Esophagus muscularis mucosa (tissue), 4 donors: Measurements from ENCODE around the gene C3orf80. TPM values are rescaled to one million over a fixed set of nuclear protein-coding genes. Genes with fewer than 3 reads are reported as not detected.
"Not testable (repeated sequence)": the region's sequence is repeated elsewhere in the genome, so short reads cannot be mapped to it uniquely, and the experiment has no call there.

Source experiments
- DNase-seq: peaks from one replicate; pipeline ENCODE4 v3.0.0-alpha.2; 2017; ENCODE audit errors: extremely low spot score
- H3K27ac ChIP-seq, 4 donors: fragments of 200-600 bp; sonication (generic); replicated peaks in 1 of 4; 1 replicate in 3 of 4; 2 replicates in 1 of 4; pipeline ENCODE4 v1.5.1; 2016 to 2019; ENCODE audit warnings: mild to moderate bottlenecking in 1 of 4
- H3K27me3 ChIP-seq, 4 donors: fragments of 200-600 bp; sonication (generic); one replicate each; pipeline versions ENCODE4 v1.5.1 to v1.6.0; 2016 to 2019
- H3K36me3 ChIP-seq, 4 donors: fragments of 200-600 bp; sonication (generic); one replicate each; pipeline ENCODE4 v1.5.1; 2016 to 2019
- H3K4me1 ChIP-seq, 4 donors: fragments of 200-600 bp; sonication (generic); one replicate each; pipeline ENCODE4 v1.5.1; 2016 to 2019
- H3K4me3 ChIP-seq, 4 donors: fragments of 200-600 bp; sonication (generic); 1 replicate in 2 of 4; 2 replicates in 2 of 4; pipeline ENCODE4 v1.5.1; 2016 to 2019; ENCODE audit warnings: mild to moderate bottlenecking in 4 of 4, moderate library complexity in 1 of 4
- H3K9me3 ChIP-seq, 4 donors: fragments of 200-600 bp; sonication (generic); 1 replicate in 3 of 4; 2 replicates in 1 of 4; pipeline ENCODE4 v1.5.1; 2016 to 2019
- EP300 ChIP-seq: sonication (generic); formaldehyde crosslinking; IDR thresholded peaks from one replicate; pipeline ENCODE4 v1.6.1; 2017; ENCODE audit warnings: antibody characterized with exemption
- POLR2A ChIP-seq: fragments of 450-650 bp; IDR thresholded peaks from one replicate; pipeline ENCODE4 v1.6.1; 2017; ENCODE audit warnings: antibody characterized with exemption, moderate library complexity, mild to moderate bottlenecking, low read depth
- POLR2AphosphoS5 ChIP-seq, 2 donors: sonication (generic); formaldehyde crosslinking; IDR thresholded peaks; one replicate each; pipeline ENCODE4 v1.6.1; 2017; ENCODE audit warnings: antibody characterized with exemption in 2 of 2
- WGBS: methylation state at CpG from one replicate; pipeline ENCODE4 v1.1.5; 2018; 5-methylcytosine and 5-hydroxymethylcytosine counted together
- intact Hi-C: fragments of 100-400 bp; cut with DNase I; formaldehyde crosslinking; loops from one replicate; pipeline ENCODE4 v1.15.1; 2023
- total RNA-seq, 4 donors: library from RNA; depleted of rRNA; stranded (reverse); fragments of >200 nt; gene quantifications; one replicate each; pipeline versions ENCODE4 v1.1.0 to v1.2.1, GENCODE V29; 2016
- TF ChIP-seq, protein P1 (sequence below), 3 experiments: fragments of 200-600 bp in 2 of 3; fragments of 450-650 bp in 1 of 3; sonication (generic) in 2 of 3; IDR thresholded peaks; one replicate each; pipeline ENCODE4 v1.5.1; 2017 to 2019; ENCODE audit warnings: antibody characterized with exemption in 3 of 3, mild to moderate bottlenecking in 2 of 3, moderate library complexity in 1 of 3

The C3orf80 gene
- total RNA-seq, 4 donors from 2014 or later: under 0.01 to 0.26 (median 0.17) TPM

DNA sequence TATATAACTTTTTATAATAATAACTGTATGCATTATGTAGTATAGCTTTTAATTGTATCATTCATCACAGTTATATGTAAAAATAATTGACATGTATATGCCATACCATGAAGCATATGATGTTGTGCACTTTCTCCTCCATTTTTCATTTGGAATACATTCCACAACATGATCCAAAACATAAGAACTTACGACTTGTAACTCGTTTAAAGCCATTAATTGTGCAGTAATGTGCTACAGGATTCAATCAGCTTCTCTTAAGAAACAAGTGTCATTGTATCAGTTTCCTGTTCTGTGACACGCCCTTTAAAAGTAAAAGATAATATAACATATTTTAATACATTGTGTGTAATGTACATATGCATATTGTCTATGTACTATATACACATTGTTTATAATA lies 2.2 kb downstream of the C3orf80 start:
- no peaks in the 10 kb centered on the region for H3K9me3 ChIP-seq
- H3K27ac ChIP-seq: no peak overlapping the region
- intact Hi-C loops: no loop called here
- TF ChIP-seq POLR2A (no peak), POLR2AphosphoS5 (IDR thresholded peaks at IDR 0.05) (no peak), EP300 (no peak)
- TF ChIP-seq, protein P1, sequence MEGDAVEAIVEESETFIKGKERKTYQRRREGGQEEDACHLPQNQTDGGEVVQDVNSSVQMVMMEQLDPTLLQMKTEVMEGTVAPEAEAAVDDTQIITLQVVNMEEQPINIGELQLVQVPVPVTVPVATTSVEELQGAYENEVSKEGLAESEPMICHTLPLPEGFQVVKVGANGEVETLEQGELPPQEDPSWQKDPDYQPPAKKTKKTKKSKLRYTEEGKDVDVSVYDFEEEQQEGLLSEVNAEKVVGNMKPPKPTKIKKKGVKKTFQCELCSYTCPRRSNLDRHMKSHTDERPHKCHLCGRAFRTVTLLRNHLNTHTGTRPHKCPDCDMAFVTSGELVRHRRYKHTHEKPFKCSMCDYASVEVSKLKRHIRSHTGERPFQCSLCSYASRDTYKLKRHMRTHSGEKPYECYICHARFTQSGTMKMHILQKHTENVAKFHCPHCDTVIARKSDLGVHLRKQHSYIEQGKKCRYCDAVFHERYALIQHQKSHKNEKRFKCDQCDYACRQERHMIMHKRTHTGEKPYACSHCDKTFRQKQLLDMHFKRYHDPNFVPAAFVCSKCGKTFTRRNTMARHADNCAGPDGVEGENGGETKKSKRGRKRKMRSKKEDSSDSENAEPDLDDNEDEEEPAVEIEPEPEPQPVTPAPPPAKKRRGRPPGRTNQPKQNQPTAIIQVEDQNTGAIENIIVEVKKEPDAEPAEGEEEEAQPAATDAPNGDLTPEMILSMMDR (IDR thresholded peaks at IDR 0.05): no peak
- 68% methylated on average over 3 of the region's 3 CpGs for WGBS
- DNase-seq: no peak
- H3K4me1 ChIP-seq: peaks cover 15 to 28% (median 24%) of the 10 kb centered on the region in 4 donors
- H3K4me3 ChIP-seq: no peak overlapping the region
- no peaks in the 10 kb centered on the region for H3K36me3 ChIP-seq
- H3K27me3 ChIP-seq: peaks cover 0 to 72% (median 23%) of the 10 kb centered on the region in 4 donors

DNA sequence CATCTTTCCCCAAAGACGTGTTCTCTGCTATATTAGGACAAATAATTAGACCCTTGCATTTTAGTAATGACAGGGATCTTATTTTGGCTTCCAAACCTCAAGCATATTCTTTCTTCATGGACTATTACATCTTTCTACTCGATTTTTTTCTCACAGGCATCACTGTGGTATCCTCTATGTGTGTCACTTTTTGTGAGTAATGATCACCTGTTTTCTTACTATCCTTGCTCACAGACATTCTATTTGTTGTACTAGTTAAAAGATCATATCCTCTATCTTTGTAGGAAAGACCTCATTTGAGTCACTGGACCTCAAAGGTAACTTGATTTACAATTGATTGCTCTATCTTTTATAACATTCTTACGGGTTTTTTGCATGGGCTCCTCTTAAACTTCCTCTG lies 6.8 kb downstream of the C3orf80 start:
- H3K27ac ChIP-seq: no peak overlapping the region
- WGBS: 75% methylated on average over 3 of the region's 3 CpGs
- DNase-seq: no peak
- H3K36me3 ChIP-seq: no peaks in the 10 kb centered on the region
- intact Hi-C loops: no loop called here
- H3K9me3 ChIP-seq: no peaks in the 10 kb centered on the region
- H3K4me3 ChIP-seq: no peak overlapping the region
- H3K27me3 ChIP-seq: peaks cover 0 to 51% (median 16%) of the 10 kb centered on the region in 4 donors
- TF ChIP-seq, protein P1 (IDR thresholded peaks at IDR 0.05): no peak
- TF ChIP-seq POLR2A (no peak), EP300 (no peak), POLR2AphosphoS5 (IDR thresholded peaks at IDR 0.05) (no peak)
- H3K4me1 ChIP-seq: no peaks in the 10 kb centered on the region

DNA sequence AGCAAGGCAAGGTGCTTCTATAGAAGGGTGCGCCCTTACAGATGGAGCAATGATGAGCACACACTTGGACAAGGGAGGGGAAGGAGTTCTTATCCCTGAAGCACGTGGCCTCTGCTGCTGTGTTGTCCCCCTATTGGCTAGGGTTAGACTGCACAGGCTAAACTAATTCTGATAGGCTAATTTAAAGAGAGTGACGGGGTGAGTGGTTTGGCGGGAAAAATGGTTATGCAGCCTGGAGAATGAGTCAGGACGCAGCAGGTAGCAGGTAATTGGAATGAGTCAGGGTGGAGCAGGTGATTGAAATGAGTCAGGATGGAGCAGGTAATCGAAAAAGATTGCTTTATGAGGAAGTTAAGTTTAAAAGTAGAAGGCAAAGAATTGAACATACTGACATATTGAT lies 15.5 kb downstream of the C3orf80 start:
- H3K36me3 ChIP-seq, H3K27ac ChIP-seq, intact Hi-C loops, H3K4me3 ChIP-seq, H3K4me1 ChIP-seq, H3K9me3 ChIP-seq, H3K27me3 ChIP-seq, DNase-seq: not testable (repeated sequence)
- WGBS: 88% methylated on average over 6 of the region's 6 CpGs

GRCh38 chr3:160245261-160245800 lies 20.1 kb downstream of the C3orf80 start:
- no peaks in the 10 kb centered on the region for H3K36me3 ChIP-seq
- H3K27me3 ChIP-seq: no peaks in the 10 kb centered on the region
- H3K4me1 ChIP-seq: no peaks in the 10 kb centered on the region
- 95% methylated on average over 9 of the region's 9 CpGs for WGBS
- DNase-seq: no peak
- TF ChIP-seq EP300: no peak
- TF ChIP-seq, protein P1 (IDR thresholded peaks at IDR 0.05): no peak
- TF ChIP-seq POLR2AphosphoS5 (IDR thresholded peaks at IDR 0.05): no peak
- TF ChIP-seq POLR2A: no peak
- H3K9me3 ChIP-seq: peaks cover 0 to 6% (median 0%) of the 10 kb centered on the region in 4 donors
- no peak overlapping the region for H3K4me3 ChIP-seq
- intact Hi-C loops: no loop called here
- H3K27ac ChIP-seq: no peak overlapping the region

DNA sequence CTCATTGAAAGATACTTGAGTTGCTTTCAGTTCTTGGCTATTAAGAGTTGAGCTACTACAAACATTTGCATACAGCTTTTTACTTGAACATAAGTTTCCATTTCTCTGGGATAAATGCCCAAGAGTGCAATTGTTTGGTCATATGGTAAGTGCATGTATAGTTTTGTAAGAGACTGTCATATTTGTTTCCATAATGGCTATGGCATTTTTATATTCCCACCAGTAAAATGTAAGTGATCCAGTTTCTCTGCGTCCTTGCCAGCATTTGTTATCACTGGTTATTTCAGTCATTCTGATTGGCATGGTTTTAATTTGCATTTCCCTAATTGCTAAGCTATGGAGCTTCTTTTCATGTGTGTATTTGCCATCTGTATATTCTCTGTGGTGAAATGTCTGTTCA lies 22.5 kb downstream of the C3orf80 start:
- Histone ChIP-seq H3K4me3 (no peak overlapping the region), H3K27me3 (no peaks in the 10 kb centered on the region), H3K27ac (no peak overlapping the region), H3K4me1 (no peaks in the 10 kb centered on the region), H3K36me3 (no peaks in the 10 kb centered on the region), H3K9me3 (peaks cover 0 to 6% (median 0%) of the 10 kb centered on the region in 4 donors)
- DNase-seq: no peak
- WGBS: 83% methylated on average over 1 of the region's 1 CpG
- no peak for TF ChIP-seq EP300
- TF ChIP-seq POLR2A: no peak
- TF ChIP-seq, protein P1 (IDR thresholded peaks at IDR 0.05): no peak
- TF ChIP-seq POLR2AphosphoS5 (IDR thresholded peaks at IDR 0.05): no peak
- intact Hi-C loops: no loop called here
